Mesenchymal stem cell (in vitro differentiated cells and primary cell): ENCODE data around the gene DOLPP1.

Source experiments
- DNase-seq: peaks from one replicate; pipeline ENCODE4 v3.0.0-alpha.2; 2013
- H2AFZ ChIP-seq: one replicate; pipeline ENCODE4 v1.6.1; 2013; ENCODE audit warnings: low read depth, mild to moderate bottlenecking, control low read depth, inconsistent platforms, low read length, moderate library complexity
- H2AK5ac ChIP-seq: 2 replicates; pipeline ENCODE4 v1.6.1; 2013; ENCODE audit warnings: low read length, moderate library complexity, mild to moderate bottlenecking, inconsistent platforms; ENCODE audit not compliant: severe bottlenecking
- H2BK120ac ChIP-seq: one replicate; pipeline ENCODE4 v1.6.1; 2013; ENCODE audit warnings: low read depth, mild to moderate bottlenecking, inconsistent platforms, low read length, moderate library complexity
- H2BK12ac ChIP-seq, 2 experiments: one replicate each; pipeline ENCODE4 v1.6.1; 2013; ENCODE audit warnings: inconsistent platforms in 2 of 2, low read length in 2 of 2, mild to moderate bottlenecking in 2 of 2, moderate library complexity in 2 of 2, control low read depth in 1 of 2
- H2BK15ac ChIP-seq: one replicate; pipeline ENCODE4 v1.6.1; 2013; ENCODE audit warnings: mild to moderate bottlenecking, low read depth, inconsistent platforms; ENCODE audit not compliant: poor library complexity, severe bottlenecking
- H2BK5ac ChIP-seq: 2 replicates; pipeline ENCODE4 v1.6.1; 2013; ENCODE audit warnings: low read depth, mild to moderate bottlenecking, low read length, control low read depth, inconsistent platforms; ENCODE audit not compliant: poor library complexity, severe bottlenecking
- H3K14ac ChIP-seq, 2 experiments: one replicate each; pipeline ENCODE4 v1.6.1; 2013; ENCODE audit warnings: inconsistent platforms in 2 of 2, low read length in 2 of 2, control low read depth in 1 of 2, mild to moderate bottlenecking in 1 of 2, moderate library complexity in 1 of 2
- H3K18ac ChIP-seq, 2 experiments: one replicate each; pipeline ENCODE4 v1.6.1; 2013; ENCODE audit warnings: inconsistent platforms in 2 of 2, low read length in 2 of 2, control low read depth in 1 of 2, low read depth in 1 of 2, mild to moderate bottlenecking in 1 of 2
- H3K23ac ChIP-seq, 2 experiments: one replicate each; pipeline ENCODE4 v1.6.1; 2013; ENCODE audit warnings: inconsistent platforms in 2 of 2, low read length in 2 of 2, mild to moderate bottlenecking in 2 of 2, moderate library complexity in 2 of 2, control low read depth in 1 of 2
- H3K27ac ChIP-seq: 2 replicates; pipeline ENCODE4 v1.5.1; 2013; ENCODE audit warnings: mild to moderate bottlenecking, moderate library complexity, low read length, control low read depth, inconsistent platforms; ENCODE audit not compliant: poor library complexity, severe bottlenecking
- H3K27me3 ChIP-seq, 2 experiments: 2 replicates each; pipeline versions ENCODE4 v1.6.1 to v1.7.0; 2013; ENCODE audit warnings: low read length in 2 of 2, mild to moderate bottlenecking in 2 of 2, moderate library complexity in 2 of 2, control low read depth in 1 of 2, inconsistent platforms in 1 of 2; ENCODE audit not compliant: control insufficient read depth in 1 of 2, insufficient read depth in 1 of 2
- H3K36me3 ChIP-seq, 2 experiments: 2 replicates each; pipeline versions ENCODE4 v1.6.1 to v1.7.0; 2013; ENCODE audit warnings: low read length in 2 of 2, control low read depth in 1 of 2, inconsistent platforms in 1 of 2, low read depth in 1 of 2, mild to moderate bottlenecking in 1 of 2; ENCODE audit not compliant: insufficient read depth in 2 of 2, control insufficient read depth in 1 of 2
- H3K4ac ChIP-seq, 2 experiments: one replicate each; pipeline ENCODE4 v1.6.1; 2013; ENCODE audit warnings: inconsistent platforms in 2 of 2, low read length in 2 of 2, mild to moderate bottlenecking in 2 of 2, moderate library complexity in 2 of 2, control low read depth in 1 of 2, low read depth in 1 of 2
- H3K4me1 ChIP-seq: 2 replicates; pipeline ENCODE4 v1.6.1; 2013; ENCODE audit warnings: low read depth, low read length, control low read depth; ENCODE audit not compliant: control insufficient read depth, insufficient read depth
- H3K4me2 ChIP-seq: 2 replicates; pipeline ENCODE4 v1.6.1; 2013; ENCODE audit warnings: low read length, mild to moderate bottlenecking, inconsistent platforms; ENCODE audit not compliant: poor library complexity, severe bottlenecking
- H3K4me3 ChIP-seq, 2 experiments: 2 replicates each; pipeline versions ENCODE4 v1.5.1 to v1.7.0; 2013; ENCODE audit warnings: low read length in 2 of 2, mild to moderate bottlenecking in 2 of 2, control low read depth in 1 of 2, low read depth in 1 of 2; ENCODE audit not compliant: insufficient read depth in 1 of 2
- H3K79me1 ChIP-seq: replicated peaks from 2 replicates; pipeline ENCODE4 v1.6.1; 2013; ENCODE audit warnings: mild to moderate bottlenecking, control low read depth, low read length, inconsistent platforms; ENCODE audit not compliant: poor library complexity, severe bottlenecking
- H3K9ac ChIP-seq: 2 replicates; pipeline ENCODE4 v1.7.0; 2013; ENCODE audit warnings: mild to moderate bottlenecking, low read length, moderate library complexity
- H3K9me3 ChIP-seq: 2 replicates; pipeline ENCODE4 v1.7.0; 2013; ENCODE audit warnings: mild to moderate bottlenecking, low read length; ENCODE audit not compliant: control insufficient read depth
- H4K8ac ChIP-seq: one replicate; pipeline ENCODE4 v1.6.1; 2013; ENCODE audit warnings: inconsistent platforms, mild to moderate bottlenecking, low read length, moderate library complexity
- H4K91ac ChIP-seq: one replicate; pipeline ENCODE4 v1.6.1; 2013; ENCODE audit warnings: mild to moderate bottlenecking, low read length, inconsistent platforms
- WGBS: methylation state at CpG from one replicate; pipeline ENCODE4 v1.1.7; 2013; ENCODE audit warnings: mixed read lengths; 5-methylcytosine and 5-hydroxymethylcytosine counted together

The DOLPP1 gene

DNA sequence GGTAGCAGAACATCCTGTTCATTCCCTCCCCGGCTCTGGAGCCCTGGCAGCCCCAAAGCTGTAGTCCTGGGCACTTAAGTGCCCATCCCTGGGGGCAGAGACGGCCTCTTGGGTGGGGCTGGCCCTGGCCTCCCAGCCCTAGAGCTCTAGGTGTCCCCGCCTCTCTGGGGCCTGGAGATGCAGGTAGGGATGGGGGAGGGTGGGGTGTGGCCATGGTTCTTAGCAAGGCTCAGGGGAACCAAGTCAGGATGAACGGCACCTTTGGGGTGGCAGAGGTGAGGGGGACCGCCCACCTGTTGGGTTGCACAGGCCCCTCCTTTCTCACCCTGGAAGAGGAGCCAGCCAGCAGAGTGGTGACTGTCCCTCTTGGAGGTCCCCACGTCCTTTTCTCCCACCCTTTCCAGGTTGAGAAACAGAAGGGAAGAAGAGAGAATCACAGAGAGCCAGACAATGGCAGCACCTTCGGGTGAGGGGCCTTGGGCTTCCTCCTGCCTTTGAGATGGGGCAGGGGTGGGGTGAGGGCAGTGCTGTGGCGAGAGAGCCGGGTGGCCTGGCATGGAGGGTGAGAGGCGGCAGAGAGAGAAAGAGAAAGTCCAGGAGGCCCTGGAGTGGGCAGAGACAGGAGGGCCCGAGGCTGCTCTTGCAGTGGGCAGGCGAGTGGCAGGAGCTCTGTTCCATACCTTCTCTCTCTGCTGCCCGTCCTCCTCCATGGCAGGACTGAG, 27.3 kb downstream of the DOLPP1 start:
- H3K23ac ChIP-seq = no peak overlapping the region
- no peak overlapping the region for H3K27ac ChIP-seq
- no peak overlapping the region for H3K4me2 ChIP-seq
- peak overlapping the region in 1 of 2 experiments; percentile 31 for H3K14ac ChIP-seq
- H3K4ac ChIP-seq = no peak overlapping the region
- no peak overlapping the region for H4K8ac ChIP-seq
- H2BK120ac ChIP-seq = no peak overlapping the region
- no peak overlapping the region for H2BK12ac ChIP-seq
- peaks cover 39% of the 10 kb centered on the region in 2 experiments for H3K36me3 ChIP-seq
- 94% methylated on average over 12 of the region's 13 CpGs for WGBS
- H2AK5ac ChIP-seq = no peak overlapping the region
- no peak overlapping the region for H2BK5ac ChIP-seq
- peaks cover 15% of the 10 kb centered on the region for H3K4me1 ChIP-seq
- no peak for DNase-seq
- H3K9me3 ChIP-seq = no peaks in the 10 kb centered on the region
- no peak overlapping the region for H3K9ac ChIP-seq
- peaks cover 27% of the 10 kb centered on the region for H3K79me1 ChIP-seq
- H2AFZ ChIP-seq = no peak overlapping the region
- H3K18ac ChIP-seq = no peak overlapping the region
- H3K4me3 ChIP-seq = no peak overlapping the region
- H4K91ac ChIP-seq = no peak overlapping the region
- no peaks in the 10 kb centered on the region for H3K27me3 ChIP-seq
- no peak overlapping the region for H2BK15ac ChIP-seq

DNA sequence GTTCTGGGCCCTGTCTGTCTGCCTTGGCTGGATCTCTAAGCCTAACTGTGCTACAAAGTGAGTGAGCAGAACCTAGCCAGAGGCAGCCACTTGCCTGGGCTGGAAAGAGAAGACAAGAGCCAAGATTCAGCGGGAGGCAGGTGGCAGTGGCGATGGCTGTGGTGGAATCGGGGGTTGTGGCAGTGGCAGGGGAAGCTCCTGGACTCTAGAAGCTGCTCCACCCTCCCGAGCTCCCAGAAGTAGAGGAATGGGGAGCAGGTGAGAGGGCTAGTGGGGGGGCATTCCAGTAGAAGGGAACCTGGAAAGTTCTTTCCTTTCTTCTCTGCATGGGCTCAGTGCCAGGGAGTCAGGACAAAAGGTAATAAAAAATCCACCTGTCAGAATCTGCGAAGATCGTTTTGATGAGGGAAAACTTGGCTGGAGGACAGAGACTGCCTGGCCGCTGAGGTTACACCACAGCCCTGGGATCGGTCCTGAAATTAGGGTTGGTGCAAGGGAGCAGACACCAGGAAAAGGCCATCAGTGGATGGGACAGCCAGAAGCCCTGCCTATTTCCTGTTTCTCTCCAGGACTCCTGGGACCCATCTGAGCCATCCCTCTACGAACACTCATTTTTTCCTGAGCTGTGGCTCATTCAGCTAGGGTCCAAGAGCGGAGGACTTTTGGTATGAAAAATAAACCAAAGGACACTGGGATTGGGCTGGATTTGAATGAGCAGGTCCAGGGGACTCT, 28.1 kb downstream of the DOLPP1 start:
- Histone ChIP-seq H3K9me3 (no peaks in the 10 kb centered on the region), H2BK12ac (no peak overlapping the region), H2BK120ac (no peak overlapping the region), H3K79me1 (peaks cover 30% of the 10 kb centered on the region), H3K4ac (no peak overlapping the region), H3K4me3 (peak overlapping the region in 1 of 2 experiments; percentile 99), H2BK5ac (no peak overlapping the region), H2BK15ac (no peak overlapping the region), H2AFZ (no peak overlapping the region), H3K14ac (peak overlapping the region in 1 of 2 experiments; percentile 31), H3K27me3 (no peaks in the 10 kb centered on the region), H3K36me3 (peaks cover 37% of the 10 kb centered on the region in 2 experiments), H3K9ac (peak overlapping the region; percentile 91), H3K4me2 (no peak overlapping the region), H3K4me1 (peaks cover 13% of the 10 kb centered on the region), H4K8ac (no peak overlapping the region), H3K27ac (no peak overlapping the region), H2AK5ac (no peak overlapping the region), H3K18ac (no peak overlapping the region), H4K91ac (no peak overlapping the region), H3K23ac (no peak overlapping the region)
- WGBS = 91% methylated on average over 10 of the region's 10 CpGs
- DNase-seq = no peak

GRCh38 chr9:129109537-129109903, 28.6 kb downstream of the DOLPP1 start:
- no peak overlapping the region for H2BK12ac ChIP-seq
- peak overlapping the region; percentile 91 for H3K9ac ChIP-seq
- H3K23ac ChIP-seq = no peak overlapping the region
- no peak overlapping the region for H4K8ac ChIP-seq
- no peak overlapping the region for H4K91ac ChIP-seq
- no peak overlapping the region for H3K18ac ChIP-seq
- no peak overlapping the region for H2BK5ac ChIP-seq
- WGBS = 76% methylated on average over 7 of the region's 7 CpGs
- peaks cover 36 to 37% of the 10 kb centered on the region in 2 experiments for H3K36me3 ChIP-seq
- no peak overlapping the region for H2AFZ ChIP-seq
- no peak overlapping the region for H3K27ac ChIP-seq
- H3K79me1 ChIP-seq = peaks cover 30% of the 10 kb centered on the region
- H2BK15ac ChIP-seq = no peak overlapping the region
- peak; percentile 34 for DNase-seq
- no peak overlapping the region for H3K4ac ChIP-seq
- H2AK5ac ChIP-seq = no peak overlapping the region
- H3K4me1 ChIP-seq = peaks cover 13% of the 10 kb centered on the region
- no peak overlapping the region for H2BK120ac ChIP-seq
- H3K14ac ChIP-seq = peak overlapping the region in 1 of 2 experiments; percentile 6
- no peak overlapping the region for H3K4me2 ChIP-seq
- peak overlapping the region in 1 of 2 experiments; percentile 99 for H3K4me3 ChIP-seq
- no peaks in the 10 kb centered on the region for H3K9me3 ChIP-seq
- H3K27me3 ChIP-seq = no peaks in the 10 kb centered on the region
